ENCODE measurements around the gene KIF26B.

KIF26B gene

GRCh38 chr1:245538671-245539070 is 383.9 kb downstream of the KIF26B start:
- DNase-seq (ENCODE audit: extremely low read depth, low read depth): no peak
- no peak overlapping the region for H3K4me3 ChIP-seq (replicated peaks; ENCODE audit: low read depth, low read length)
- TF ChIP-seq, protein P1, sequence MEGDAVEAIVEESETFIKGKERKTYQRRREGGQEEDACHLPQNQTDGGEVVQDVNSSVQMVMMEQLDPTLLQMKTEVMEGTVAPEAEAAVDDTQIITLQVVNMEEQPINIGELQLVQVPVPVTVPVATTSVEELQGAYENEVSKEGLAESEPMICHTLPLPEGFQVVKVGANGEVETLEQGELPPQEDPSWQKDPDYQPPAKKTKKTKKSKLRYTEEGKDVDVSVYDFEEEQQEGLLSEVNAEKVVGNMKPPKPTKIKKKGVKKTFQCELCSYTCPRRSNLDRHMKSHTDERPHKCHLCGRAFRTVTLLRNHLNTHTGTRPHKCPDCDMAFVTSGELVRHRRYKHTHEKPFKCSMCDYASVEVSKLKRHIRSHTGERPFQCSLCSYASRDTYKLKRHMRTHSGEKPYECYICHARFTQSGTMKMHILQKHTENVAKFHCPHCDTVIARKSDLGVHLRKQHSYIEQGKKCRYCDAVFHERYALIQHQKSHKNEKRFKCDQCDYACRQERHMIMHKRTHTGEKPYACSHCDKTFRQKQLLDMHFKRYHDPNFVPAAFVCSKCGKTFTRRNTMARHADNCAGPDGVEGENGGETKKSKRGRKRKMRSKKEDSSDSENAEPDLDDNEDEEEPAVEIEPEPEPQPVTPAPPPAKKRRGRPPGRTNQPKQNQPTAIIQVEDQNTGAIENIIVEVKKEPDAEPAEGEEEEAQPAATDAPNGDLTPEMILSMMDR (IDR thresholded peaks at IDR 0.05; ENCODE audit: low read depth, low read length, missing control alignments): no peak

DNA sequence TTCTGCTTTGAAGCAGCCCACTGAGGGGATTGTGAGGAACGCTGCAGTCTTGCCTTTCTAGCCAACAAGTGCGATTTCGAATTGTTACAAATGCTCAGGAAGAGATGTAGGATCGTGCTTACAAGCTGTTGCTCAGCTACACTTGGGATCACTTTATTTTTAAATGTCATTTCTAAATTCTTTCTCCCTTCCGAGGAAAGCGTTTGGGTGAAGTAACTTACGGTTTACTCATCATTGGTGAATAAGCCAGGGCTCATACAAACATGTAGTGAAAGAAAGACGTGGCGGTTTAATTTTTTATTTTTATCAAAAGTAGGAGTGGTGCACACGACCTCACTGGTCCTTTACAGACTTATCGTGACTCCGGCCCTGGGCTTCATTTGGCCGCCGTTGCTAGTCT is 386.6 kb downstream of the KIF26B start:
- TF ChIP-seq, protein P1 (IDR thresholded peaks at IDR 0.05; ENCODE audit: low read depth, low read length, missing control alignments): no peak
- no peak for DNase-seq (ENCODE audit: extremely low read depth, low read depth)
- no peak overlapping the region for H3K4me3 ChIP-seq (replicated peaks; ENCODE audit: low read depth, low read length)

- H3K4me3 ChIP-seq (replicated peaks; ENCODE audit: low read depth, low read length): no peak overlapping the region
- no peak for DNase-seq (ENCODE audit: extremely low read depth, low read depth)
- TF ChIP-seq, protein P1 (IDR thresholded peaks at IDR 0.05; ENCODE audit: low read depth, low read length, missing control alignments): no peak
Observed at GRCh38 chr1:245542365-245542764, 387.6 kb downstream of the KIF26B start.

DNA sequence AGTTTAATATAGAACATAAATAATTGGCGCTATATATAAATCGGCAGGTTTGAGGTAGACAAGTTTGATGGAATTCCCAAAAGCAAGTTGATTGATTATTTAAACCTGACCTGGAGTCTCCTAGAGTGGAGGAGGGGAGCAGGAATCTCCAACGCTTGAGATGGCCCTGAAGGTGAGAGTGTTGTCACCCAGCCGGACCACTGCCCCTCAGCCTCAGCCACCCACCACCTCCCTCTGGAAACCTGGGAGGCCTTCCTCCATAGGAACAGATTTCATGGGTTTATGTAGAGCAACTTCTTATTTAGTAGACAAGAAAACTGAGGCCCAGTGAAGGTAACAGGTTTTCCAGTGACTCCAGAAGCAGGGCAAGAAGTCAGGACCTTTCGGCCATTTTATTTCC is 389.5 kb downstream of the KIF26B start:
- no peak for DNase-seq (ENCODE audit: extremely low read depth, low read depth)
- TF ChIP-seq, protein P1 (IDR thresholded peaks at IDR 0.05; ENCODE audit: low read depth, low read length, missing control alignments): no peak
- H3K4me3 ChIP-seq (replicated peaks; ENCODE audit: low read depth, low read length): no peak overlapping the region

GRCh38 chr1:245546875-245547274 is 392.1 kb downstream of the KIF26B start:
- H3K4me3 ChIP-seq (replicated peaks; ENCODE audit: low read depth, low read length): no peak overlapping the region
- DNase-seq (ENCODE audit: extremely low read depth, low read depth): no peak
- TF ChIP-seq, protein P1 (IDR thresholded peaks at IDR 0.05; ENCODE audit: low read depth, low read length, missing control alignments): no peak

DNA sequence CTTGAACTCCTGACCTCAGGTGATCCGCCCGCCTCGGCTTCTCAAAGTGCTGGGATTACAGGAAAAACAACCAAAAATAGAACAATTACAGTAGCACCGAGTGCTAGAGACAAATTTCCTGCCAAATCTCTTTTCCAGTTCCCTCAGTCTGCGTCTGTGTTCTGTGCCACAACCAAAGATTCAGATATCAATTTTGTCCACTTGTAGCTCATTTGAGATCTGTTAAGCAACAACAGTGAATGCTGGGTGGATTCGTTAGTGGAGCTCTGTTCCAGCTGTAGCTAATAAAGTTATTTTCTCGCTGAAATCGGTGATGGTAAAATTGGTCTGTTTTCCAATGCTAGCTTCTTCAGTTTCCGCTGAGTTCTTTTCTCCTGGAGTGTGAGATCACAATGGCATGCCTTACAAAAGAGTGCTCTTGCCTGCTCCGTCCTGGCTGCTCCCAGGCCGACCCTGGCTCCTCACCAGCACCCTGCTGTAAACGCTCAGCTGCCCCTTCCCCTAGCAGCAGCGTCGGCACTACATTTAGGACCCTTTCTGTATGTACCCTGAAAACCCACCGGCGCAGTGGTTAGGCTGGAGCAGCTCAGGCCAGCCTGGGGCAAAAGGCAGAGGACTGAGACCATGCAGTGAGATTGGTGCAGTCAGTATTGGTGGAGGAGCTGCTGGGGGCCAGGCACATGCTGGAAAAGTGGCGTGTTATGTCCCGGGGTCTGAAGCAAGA is 395.4 kb downstream of the KIF26B start:
- no peak overlapping the region for H3K4me3 ChIP-seq (replicated peaks; ENCODE audit: low read depth, low read length)
- TF ChIP-seq, protein P1 (IDR thresholded peaks at IDR 0.05; ENCODE audit: low read depth, low read length, missing control alignments): no peak
- DNase-seq (ENCODE audit: extremely low read depth, low read depth): no peak

DNA sequence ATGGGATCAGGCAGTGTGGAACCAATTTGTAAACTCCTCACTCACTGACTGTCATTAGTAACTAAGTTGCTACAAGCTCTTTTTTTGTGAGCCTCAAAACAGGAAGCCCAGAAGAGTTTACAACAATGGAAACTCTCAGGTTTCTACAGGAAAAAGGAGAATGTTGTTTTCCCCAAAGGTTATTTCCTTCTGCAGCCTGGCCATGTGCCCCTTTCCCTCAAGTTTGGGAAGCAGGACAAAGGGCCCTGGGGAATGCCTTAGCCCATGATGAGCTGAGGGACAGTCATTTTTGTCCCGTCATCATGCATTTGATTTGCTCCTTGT is 395.9 kb downstream of the KIF26B start:
- no peak for DNase-seq (ENCODE audit: extremely low read depth, low read depth)
- H3K4me3 ChIP-seq (replicated peaks; ENCODE audit: low read depth, low read length): no peak overlapping the region
- TF ChIP-seq, protein P1 (IDR thresholded peaks at IDR 0.05; ENCODE audit: low read depth, low read length, missing control alignments): no peak

Measured in HFF-Myc (cell line).